Activated T-helper 17 cell treated with anti-CD3 and anti-CD28 coated beads, Interleukin-2, amount 50 U/mL, for 72 hours (primary cell): ENCODE results near the gene MST1. TPM values are rescaled to one million over a fixed set of nuclear protein-coding genes. Genes with fewer than 3 reads are reported as not detected.

Experiments
- ATAC-seq: fragments of 150-1000 bp; cut with Tn5 transposase; replicated peaks from 2 replicates; pipeline ENCODE4 v1.10.0; 2021; ENCODE audit warnings: mild to moderate bottlenecking, moderate library complexity
- H3K27ac Mint-ChIP-seq: one replicate; pipeline ENCODE4 v1.8.0; 2022; ENCODE audit warnings: mixed read lengths
- H3K27me3 Mint-ChIP-seq: one replicate; pipeline ENCODE4 v1.8.0; 2022; ENCODE audit warnings: mixed read lengths
- H3K36me3 Mint-ChIP-seq: one replicate; pipeline ENCODE4 v1.8.0; 2022; ENCODE audit warnings: low read depth, mild to moderate bottlenecking, mixed read lengths
- H3K4me1 Mint-ChIP-seq: one replicate; pipeline ENCODE4 v1.8.0; 2022; ENCODE audit warnings: mixed read lengths
- H3K4me3 Mint-ChIP-seq: one replicate; pipeline ENCODE4 v1.8.0; 2022; ENCODE audit warnings: mild to moderate bottlenecking, mixed read lengths
- H3K9me3 Mint-ChIP-seq: one replicate; pipeline ENCODE4 v1.8.0; 2022; ENCODE audit warnings: mixed read lengths
- total RNA-seq, 2 donors: library from RNA; stranded (reverse); gene quantifications; one replicate each; pipeline ENCODE4 v1.2.3, GENCODE V29; 2022

MST1 gene
- total RNA-seq, 2 donors from 2014 or later = 8.4 to 28.2 TPM

GRCh38 chr3:49713336-49714105 lies 24.2 kb upstream of the MST1 start:
- Mint-ChIP-seq H3K4me3 (no peak overlapping the region), H3K27me3 (no peaks in the 10 kb centered on the region), H3K9me3 (no peaks in the 10 kb centered on the region), H3K36me3 (peaks cover 7% of the 10 kb centered on the region), H3K27ac (no peak overlapping the region), H3K4me1 (peaks cover 1% of the 10 kb centered on the region)
- no peak for ATAC-seq

DNA sequence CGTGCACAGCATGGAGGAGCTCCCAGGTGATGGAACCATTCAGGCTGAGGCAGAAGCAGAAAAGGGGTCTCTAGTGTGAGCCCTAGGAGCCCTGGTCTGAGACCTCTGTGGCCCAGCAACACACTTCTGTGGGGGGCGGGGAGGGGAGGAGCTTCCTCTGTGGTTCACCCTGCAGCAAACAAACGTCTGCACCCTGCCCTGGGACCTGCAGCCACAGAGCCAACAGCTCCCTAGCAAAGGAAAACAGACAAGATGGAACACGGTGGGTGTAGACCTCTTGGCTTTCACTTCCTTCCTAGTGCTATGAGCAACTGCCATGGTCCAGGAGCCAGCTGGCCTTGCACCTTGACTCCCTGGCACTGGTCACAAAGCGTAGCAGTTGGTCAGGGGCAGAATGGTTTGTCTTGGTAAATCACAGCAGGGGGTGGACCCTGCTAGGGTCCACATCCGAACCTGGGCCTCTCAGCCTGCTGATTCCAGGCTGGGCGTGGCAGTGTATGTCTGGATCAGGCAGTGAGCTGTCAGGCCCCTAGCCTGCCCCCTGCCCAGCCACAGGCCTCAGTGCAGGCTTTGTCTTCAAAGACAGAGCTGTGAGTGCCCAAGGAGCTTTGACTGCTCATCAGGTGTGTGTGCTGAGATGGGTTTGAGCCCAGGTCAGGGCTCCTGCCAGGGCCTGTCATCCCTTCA lies 23.5 kb upstream of the MST1 start:
- Mint-ChIP-seq H3K4me1 (no peaks in the 10 kb centered on the region), H3K27ac (no peak overlapping the region), H3K27me3 (no peaks in the 10 kb centered on the region), H3K4me3 (no peak overlapping the region), H3K9me3 (no peaks in the 10 kb centered on the region), H3K36me3 (peaks cover 5% of the 10 kb centered on the region)
- ATAC-seq = no peak

DNA sequence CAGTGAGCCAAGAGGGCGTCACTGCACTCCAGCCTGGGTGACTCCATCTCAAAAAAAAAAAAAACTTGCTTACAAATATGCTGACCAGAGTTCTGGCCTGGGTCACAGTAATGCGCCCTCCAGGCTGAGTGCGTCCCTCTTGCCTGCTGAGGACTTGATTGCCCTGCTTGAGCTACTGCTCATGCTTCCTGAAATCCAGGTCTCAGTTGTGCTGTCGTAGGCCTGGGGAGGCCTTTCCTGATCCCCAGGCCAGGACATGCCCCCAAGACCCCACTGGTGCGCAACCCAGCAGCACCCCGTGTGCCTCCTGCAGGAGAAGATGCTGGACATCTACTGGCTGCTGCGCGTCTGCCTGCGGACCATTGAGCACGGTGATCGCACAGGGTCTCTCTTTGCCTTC lies 22.9 kb upstream of the MST1 start:
- Mint-ChIP-seq H3K27ac (no peak overlapping the region), H3K36me3 (peaks cover 7% of the 10 kb centered on the region), H3K27me3 (no peaks in the 10 kb centered on the region)

GRCh38 chr3:49711489-49711888 lies 22.2 kb upstream of the MST1 start:
- H3K9me3 Mint-ChIP-seq = no peaks in the 10 kb centered on the region
- peaks cover 12% of the 10 kb centered on the region for H3K36me3 Mint-ChIP-seq
- H3K27me3 Mint-ChIP-seq = no peaks in the 10 kb centered on the region
- ATAC-seq = no peak
- no peak overlapping the region for H3K4me3 Mint-ChIP-seq
- H3K27ac Mint-ChIP-seq = no peak overlapping the region
- no peaks in the 10 kb centered on the region for H3K4me1 Mint-ChIP-seq

More for the DNA sequence above, 22.9 kb upstream of the MST1 start:
- no peak for ATAC-seq
- no peak overlapping the region for H3K4me3 Mint-ChIP-seq
- H3K9me3 Mint-ChIP-seq = no peaks in the 10 kb centered on the region
- no peaks in the 10 kb centered on the region for H3K4me1 Mint-ChIP-seq

- H3K9me3 Mint-ChIP-seq = no peaks in the 10 kb centered on the region
- no peak overlapping the region for H3K27ac Mint-ChIP-seq
- peaks cover 8% of the 10 kb centered on the region for H3K36me3 Mint-ChIP-seq
- H3K4me3 Mint-ChIP-seq = no peak overlapping the region
- ATAC-seq = no peak
- H3K4me1 Mint-ChIP-seq = no peaks in the 10 kb centered on the region
- no peaks in the 10 kb centered on the region for H3K27me3 Mint-ChIP-seq
Observed at GRCh38 chr3:49709852-49710251, 20.6 kb upstream of the MST1 start.

GRCh38 chr3:49707113-49707480 lies 17.8 kb upstream of the MST1 start:
- no peaks in the 10 kb centered on the region for H3K9me3 Mint-ChIP-seq
- no peaks in the 10 kb centered on the region for H3K27me3 Mint-ChIP-seq
- H3K4me1 Mint-ChIP-seq = no peaks in the 10 kb centered on the region
- H3K27ac Mint-ChIP-seq = peak overlapping the region; percentile 18
- ATAC-seq = no peak
- no peak overlapping the region for H3K4me3 Mint-ChIP-seq
- peaks cover 23% of the 10 kb centered on the region for H3K36me3 Mint-ChIP-seq

DNA sequence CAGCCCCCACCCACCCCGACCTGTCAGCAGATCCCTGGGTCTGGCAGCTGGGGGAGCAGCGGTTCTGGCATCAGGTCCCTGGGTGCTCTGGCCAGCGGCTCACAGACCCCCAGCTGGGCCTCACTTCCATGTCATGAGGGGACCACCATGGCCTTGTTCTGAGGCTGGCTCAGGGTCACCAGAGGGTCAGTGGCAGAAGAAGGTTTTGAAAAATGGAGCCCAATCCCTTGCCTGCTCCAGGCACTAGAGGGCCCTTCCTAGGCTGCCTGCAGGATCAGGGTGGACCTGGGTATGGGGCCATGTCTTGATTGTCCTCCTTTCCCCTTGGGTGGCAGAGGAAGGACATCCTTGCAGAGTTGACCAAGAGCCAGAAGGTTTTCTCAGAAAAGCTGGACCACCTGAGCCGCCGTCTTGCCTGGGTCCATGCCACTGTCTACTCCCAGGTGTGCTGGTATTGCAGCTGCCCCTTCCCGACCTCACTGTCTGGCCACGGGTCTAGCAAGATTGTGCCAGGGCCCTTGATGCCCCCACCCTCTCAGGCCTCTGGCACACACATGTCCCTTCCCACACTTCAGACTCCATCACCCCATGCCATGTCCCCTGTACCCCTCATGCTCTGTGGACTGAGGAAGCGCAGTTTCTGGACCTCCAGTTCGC lies 17.3 kb upstream of the MST1 start:
- Mint-ChIP-seq H3K4me3 (no peak overlapping the region), H3K36me3 (peaks cover 23% of the 10 kb centered on the region)
- ATAC-seq = no peak

GRCh38 chr3:49705390-49705960 lies 16.2 kb upstream of the MST1 start:
- no peak for ATAC-seq
- H3K27me3 Mint-ChIP-seq = no peaks in the 10 kb centered on the region
- H3K27ac Mint-ChIP-seq = no peak overlapping the region
- no peak overlapping the region for H3K4me3 Mint-ChIP-seq
- no peaks in the 10 kb centered on the region for H3K4me1 Mint-ChIP-seq
- no peaks in the 10 kb centered on the region for H3K9me3 Mint-ChIP-seq
- H3K36me3 Mint-ChIP-seq = peaks cover 23% of the 10 kb centered on the region

More for the DNA sequence above, 17.3 kb upstream of the MST1 start:
- Mint-ChIP-seq H3K4me1 (no peaks in the 10 kb centered on the region), H3K27me3 (no peaks in the 10 kb centered on the region), H3K27ac (peak overlapping the region; percentile 18), H3K9me3 (no peaks in the 10 kb centered on the region)

DNA sequence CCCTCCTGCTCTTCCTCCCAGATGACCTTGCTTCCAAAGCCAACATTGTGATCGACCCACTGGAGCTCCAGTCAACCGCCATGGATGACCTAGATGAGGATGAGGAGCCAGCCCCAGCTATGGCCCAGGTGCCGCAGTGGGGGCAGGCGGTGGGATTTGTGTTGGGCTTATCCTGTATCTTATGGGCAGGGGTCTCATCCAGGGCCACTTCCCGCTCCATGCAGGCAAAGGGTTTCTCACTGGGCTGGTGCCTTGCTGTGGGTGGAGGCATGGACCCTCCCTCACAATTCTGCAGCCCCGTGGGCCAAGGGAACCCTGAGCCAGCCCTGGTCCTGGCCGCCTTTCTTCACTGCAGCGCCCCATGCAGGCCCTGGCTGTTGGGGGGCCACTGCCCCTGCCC lies 15.4 kb upstream of the MST1 start:
- H3K27ac Mint-ChIP-seq = no peak overlapping the region
- H3K9me3 Mint-ChIP-seq = no peaks in the 10 kb centered on the region
- no peaks in the 10 kb centered on the region for H3K4me1 Mint-ChIP-seq
- H3K4me3 Mint-ChIP-seq = no peak overlapping the region
- H3K36me3 Mint-ChIP-seq = peaks cover 23% of the 10 kb centered on the region
- no peaks in the 10 kb centered on the region for H3K27me3 Mint-ChIP-seq
- ATAC-seq = no peak

GRCh38 chr3:49703956-49704355 lies 14.7 kb upstream of the MST1 start:
- H3K36me3 Mint-ChIP-seq = peaks cover 23% of the 10 kb centered on the region
- no peaks in the 10 kb centered on the region for H3K4me1 Mint-ChIP-seq
- peak overlapping the region; percentile 38 for H3K27ac Mint-ChIP-seq
- no peak for ATAC-seq
- no peak overlapping the region for H3K4me3 Mint-ChIP-seq
- no peaks in the 10 kb centered on the region for H3K27me3 Mint-ChIP-seq
- H3K9me3 Mint-ChIP-seq = no peaks in the 10 kb centered on the region

- Mint-ChIP-seq H3K27ac (peak overlapping the region; percentile 38), H3K9me3 (no peaks in the 10 kb centered on the region), H3K4me3 (no peak overlapping the region), H3K27me3 (no peaks in the 10 kb centered on the region), H3K36me3 (peaks cover 23% of the 10 kb centered on the region), H3K4me1 (no peaks in the 10 kb centered on the region)
- peak; percentile 96 for ATAC-seq
Observed at GRCh38 chr3:49703443-49703927, 14.2 kb upstream of the MST1 start.

DNA sequence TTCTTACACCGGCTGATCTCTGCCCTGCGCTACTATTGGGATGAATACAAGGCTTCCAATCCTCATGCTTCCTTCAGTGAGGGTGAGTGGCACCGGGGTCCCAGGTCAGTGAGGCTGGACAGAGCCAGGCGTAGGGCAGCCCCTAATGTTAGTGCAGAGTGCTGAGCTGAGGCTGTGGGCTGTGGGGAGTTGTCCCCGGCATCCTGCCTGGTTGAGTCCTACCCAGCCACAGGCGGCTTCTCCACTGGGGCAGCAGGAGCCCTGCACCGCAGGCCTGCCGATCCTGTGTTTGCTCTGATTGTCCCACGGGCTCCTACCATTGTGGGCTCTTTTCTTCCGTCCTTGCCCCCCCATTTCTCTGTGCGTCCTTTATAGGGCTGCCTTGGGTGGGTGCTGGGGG lies 13.4 kb upstream of the MST1 start:
- Mint-ChIP-seq H3K4me3 (no peak overlapping the region), H3K9me3 (no peaks in the 10 kb centered on the region), H3K27me3 (no peaks in the 10 kb centered on the region), H3K36me3 (peaks cover 23% of the 10 kb centered on the region), H3K4me1 (no peaks in the 10 kb centered on the region), H3K27ac (no peak overlapping the region)
- no peak for ATAC-seq

GRCh38 chr3:49701388-49702077 lies 12.3 kb upstream of the MST1 start:
- H3K36me3 Mint-ChIP-seq = peaks cover 15% of the 10 kb centered on the region
- H3K27me3 Mint-ChIP-seq = no peaks in the 10 kb centered on the region
- H3K4me3 Mint-ChIP-seq = no peak overlapping the region
- H3K9me3 Mint-ChIP-seq = no peaks in the 10 kb centered on the region
- ATAC-seq = no peak
- no peak overlapping the region for H3K27ac Mint-ChIP-seq
- H3K4me1 Mint-ChIP-seq = no peaks in the 10 kb centered on the region

GRCh38 chr3:49700453-49701128 lies 11.3 kb upstream of the MST1 start:
- no peak for ATAC-seq
- H3K27ac Mint-ChIP-seq = no peak overlapping the region
- H3K4me3 Mint-ChIP-seq = no peak overlapping the region
- H3K36me3 Mint-ChIP-seq = peaks cover 15% of the 10 kb centered on the region
- H3K4me1 Mint-ChIP-seq = no peaks in the 10 kb centered on the region
- no peaks in the 10 kb centered on the region for H3K9me3 Mint-ChIP-seq
- no peaks in the 10 kb centered on the region for H3K27me3 Mint-ChIP-seq
